A549 (cell line): ENCODE data around the gene ANKRD29. TPM values are rescaled to one million over a fixed set of nuclear protein-coding genes. Genes with fewer than 3 reads are reported as not detected.

Experiments
- ATAC-seq, 2 experiments: fragments of 200-7000 bp in 1 of 2; fragments of >200 bp in 1 of 2; cut with Nextera tagmentation in 1 of 2; cut with Tn5 transposase in 1 of 2; 3 replicates each; pipeline versions ENCODE4 v1.8.0 to v1.9.1; 2018 to 2020; ENCODE audit warnings: mild to moderate bottlenecking in 1 of 2, moderate library complexity in 1 of 2
- CTCF ChIA-PET: fragments of 300-600 bp; sonication (Branson Sonifier 250); formaldehyde crosslinking; extraction: SDS; loops from one replicate; lab custom pipeline; 2021; ENCODE audit warnings: antibody characterized with exemption, inconsistent platforms; lab: Yijun Ruan, JAX
- POLR2A ChIA-PET: fragments of 350-600 bp; formaldehyde crosslinking; extraction: SDS; loops from one replicate; lab custom pipeline; 2021; ENCODE audit warnings: antibody characterized with exemption, inconsistent platforms; lab: Yijun Ruan, JAX
- DNase-seq, 2 experiments: peaks; one replicate each; pipeline versions ENCODE4 v3.0.0 to v3.0.0-alpha.2; 2011 to 2016; ENCODE audit warnings: low read depth in 1 of 2, low spot score in 1 of 2
- FAIRE-seq: peaks from 2 replicates; lab custom pipeline; 2011; peaks lifted over from hg19 to GRCh38; lab: Jason Lieb, UNC
- H3K27ac ChIP-seq, 2 experiments: fragments of >200 bp; sonication (Bioruptor Twin); formaldehyde crosslinking; 3 replicates each; pipeline ENCODE4 v1.5.1; 2016 to 2017
- H3K4me1 ChIP-seq: fragments of >200 bp; sonication (Bioruptor Twin); formaldehyde crosslinking; 3 replicates; pipeline ENCODE4 v1.6.1; 2016
- H3K4me2 ChIP-seq: fragments of >200 bp; sonication (Bioruptor Twin); formaldehyde crosslinking; 3 replicates; pipeline ENCODE4 v1.6.1; 2016
- H3K4me3 ChIP-seq: fragments of >200 bp; sonication (Bioruptor Twin); formaldehyde crosslinking; 3 replicates; pipeline ENCODE4 v1.5.1; 2016
- H3K9me3 ChIP-seq: fragments of >200 bp; sonication (Bioruptor Twin); formaldehyde crosslinking; 3 replicates; pipeline ENCODE4 v1.6.1; 2016
- CHD4 ChIP-seq: fragments of 200-600 bp; sonication (generic); IDR thresholded peaks from 2 replicates; pipeline ENCODE4 v1.6.1; 2016; ENCODE audit warnings: antibody characterized with exemption, mild to moderate bottlenecking, borderline replicate concordance
- CTCF ChIP-seq: fragments of >200 bp; sonication (Bioruptor Twin); formaldehyde crosslinking; IDR thresholded peaks from 3 replicates; pipeline ENCODE4 v1.5.1; 2016
- EP300 ChIP-seq, 2 experiments: fragments of >200 bp; sonication (Bioruptor Twin); formaldehyde crosslinking; IDR thresholded peaks; 2 replicates in 1 of 2; 3 replicates in 1 of 2; pipeline ENCODE4 v1.6.1; 2016 to 2017
- FOSL2 ChIP-seq, 2 experiments: fragments of 450-650 bp in 1 of 2; fragments of >200 bp in 1 of 2; sonication (Bioruptor Twin) in 1 of 2; formaldehyde crosslinking; IDR thresholded peaks; 2 replicates each; pipeline versions ENCODE4 v1.5.0 to v1.6.1; 2016 to 2020; ENCODE audit warnings: mild to moderate bottlenecking in 1 of 2, moderate library complexity in 1 of 2
- GATA3 ChIP-seq: IDR thresholded peaks from 2 replicates; pipeline ENCODE4 v1.6.1; 2012; ENCODE audit warnings: borderline replicate concordance
- HMGXB4 ChIP-seq: fragments of 250-450 bp; sonication (Bioruptor Pico); IDR thresholded peaks from 2 replicates; pipeline ENCODE4 v1.5.0; 2021; ENCODE audit warnings: mild to moderate bottlenecking, moderate library complexity, borderline replicate concordance
- HOXA7 ChIP-seq: fragments of 250-450 bp; sonication (Bioruptor Pico); IDR thresholded peaks from 2 replicates; pipeline ENCODE4 v1.5.0; 2020; ENCODE audit warnings: mild to moderate bottlenecking, moderate library complexity
- JUN ChIP-seq, 2 experiments: fragments of >200 bp; sonication (Bioruptor Twin); formaldehyde crosslinking; IDR thresholded peaks; 2 replicates in 1 of 2; 3 replicates in 1 of 2; pipeline ENCODE4 v1.6.1; 2016 to 2017
- JUNB ChIP-seq: fragments of >200 bp; sonication (Bioruptor Twin); formaldehyde crosslinking; IDR thresholded peaks from 2 replicates; pipeline ENCODE4 v1.6.1; 2016
- KDM1A ChIP-seq: fragments of 200-600 bp; sonication (generic); IDR thresholded peaks from 2 replicates; pipeline ENCODE4 v1.6.1; 2016; ENCODE audit warnings: low read depth, mild to moderate bottlenecking
- NR3C1 ChIP-seq: fragments of >200 bp; sonication (Bioruptor Twin); formaldehyde crosslinking; IDR thresholded peaks from 3 replicates; pipeline ENCODE4 v1.6.1; 2017
- POLR2AphosphoS2 ChIP-seq: conservative IDR thresholded peaks from 2 replicates; pipeline ENCODE4 v1.6.1; 2012; ENCODE audit warnings: low read length, improper control_type of control experiment, inconsistent platforms
- RAD21 ChIP-seq, 2 experiments: fragments of >200 bp in 1 of 2; sonication (Bioruptor Twin) in 1 of 2; formaldehyde crosslinking in 1 of 2; IDR thresholded peaks in 1 of 2; conservative IDR thresholded peaks in 1 of 2; 2 replicates in 1 of 2; 3 replicates in 1 of 2; pipeline ENCODE4 v1.6.1; 2012 to 2018; ENCODE audit warnings: inconsistent platforms in 1 of 2
- RARB ChIP-seq: fragments of 250-450 bp; sonication (Bioruptor Pico); IDR thresholded peaks from 2 replicates; pipeline ENCODE4 v1.8.0; 2021; ENCODE audit warnings: mild to moderate bottlenecking, moderate library complexity
- RCOR1 ChIP-seq: fragments of 150-350 bp; IDR thresholded peaks from 2 replicates; pipeline ENCODE4 v1.6.1; 2014; ENCODE audit warnings: antibody characterized with exemption, low read length, low read depth
- REST ChIP-seq: fragments of 200-600 bp; sonication (generic); IDR thresholded peaks from 2 replicates; pipeline ENCODE4 v1.6.1; 2016; ENCODE audit warnings: antibody characterized with exemption, mild to moderate bottlenecking, moderate library complexity
- SMC3 ChIP-seq: fragments of >200 bp; sonication (Bioruptor Twin); formaldehyde crosslinking; IDR thresholded peaks from 3 replicates; pipeline ENCODE4 v1.6.1; 2018; ENCODE audit warnings: inconsistent platforms
- USF2 ChIP-seq: fragments of 450-650 bp; IDR thresholded peaks from 2 replicates; pipeline ENCODE4 v1.6.1; 2014; ENCODE audit warnings: antibody characterized with exemption
- ZNF302 ChIP-seq: fragments of 250-450 bp; sonication (Bioruptor Pico); IDR thresholded peaks from 2 replicates; pipeline ENCODE4 v1.9.0; 2021; ENCODE audit warnings: inconsistent platforms, mild to moderate bottlenecking, moderate library complexity
- ZSCAN20 ChIP-seq: fragments of 250-450 bp; sonication (Bioruptor Pico); IDR thresholded peaks from 2 replicates; pipeline ENCODE4 v1.8.0; 2022; ENCODE audit warnings: mild to moderate bottlenecking, moderate library complexity
- WGBS: methylation state at CpG from one replicate; pipeline ENCODE4 v1.1.6; 2017; ENCODE audit errors: missing lambda C conversion rate; 5-methylcytosine and 5-hydroxymethylcytosine counted together
- polyA plus RNA-seq, 4 experiments: library from polyadenylated mRNA; depleted of rRNA in 3 of 4; stranded (reverse); fragments of >200 nt; fragmentation: RNase III in 1 of 4; extraction: RNeasy Plus Mini Kit Qiagen cat#74134 plus additional on column Dnase treatment in 1 of 4; gene quantifications; 2 replicates in 3 of 4; 3 replicates in 1 of 4; pipeline ENCODE4 v1.2.3, GENCODE V29; 2011 to 2017

ANKRD29 gene
- polyA plus RNA-seq, 2 of the 4 experiments (the other 2 are of a cell fraction): 12.4 to 25.4 TPM

- peaks cover 33% of the 10 kb centered on the region for H3K4me1 ChIP-seq
- peak; percentile 87 to 95 for ATAC-seq
- H3K9me3 ChIP-seq: peaks cover 8% of the 10 kb centered on the region; the same call in 2 of the 3 replicates
- peak overlapping the region; percentile 36 to 41; a peak in 5 of 6 replicates for H3K27ac ChIP-seq
- WGBS: 38% methylated on average over 6 of the region's 6 CpGs
- no peak for TF ChIP-seq NR3C1
- peak; percentile 90 to 94 for TF ChIP-seq RAD21 (conservative IDR thresholded peaks at IDR 0.05 in 1 of 2, IDR thresholded peaks at IDR 0.05 in 1 of 2)
- peak; percentile 73 for TF ChIP-seq CTCF
- peak; percentile 89 for TF ChIP-seq SMC3
- ChIA-PET POLR2A (interaction anchor here (0.6 to 1.3 kb wide), 5 partner anchors 14 to 435 kb away, joined by 3 read pairs; partner anchors contain the start of gene CABYR), CTCF (interaction anchor here (0.6 to 6.8 kb wide), 67 partner anchors 8 to 672 kb away, joined by 3 to 89 read pairs (median 5); partner anchors contain the start of genes LAMA3, NPC1 and RMC1)
- H3K4me2 ChIP-seq: no peak overlapping the region
- no peak overlapping the region for H3K4me3 ChIP-seq
- no peak for FAIRE-seq
- DNase-seq: peak; percentile 43 to 79
Measured at GRCh38 chr18:23703057-23703986, 40.6 kb upstream of the ANKRD29 start.

GRCh38 chr18:23702606-23703005 lies 39.9 kb upstream of the ANKRD29 start:
- H3K4me2 ChIP-seq: no peak overlapping the region
- peak; percentile 50 to 60 for ATAC-seq
- POLR2A ChIA-PET: interaction anchor here (0.6 to 1.3 kb wide), 4 partner anchors 15 to 80 kb away, joined by 3 read pairs; no protein-coding TSS in a partner anchor

More at GRCh38 chr18:23702606-23703005, 39.9 kb upstream of the ANKRD29 start:
- FAIRE-seq (no peak), DNase-seq (no peak)
- 81% methylated on average over 4 of the region's 4 CpGs for WGBS
- Histone ChIP-seq H3K9me3 (peaks cover 5% of the 10 kb centered on the region; the same call in 2 of the 3 replicates), H3K4me1 (peaks cover 33% of the 10 kb centered on the region), H3K4me3 (no peak overlapping the region), H3K27ac (peak overlapping the region; percentile 36 to 41; a peak in 5 of 6 replicates)
- CTCF ChIA-PET: interaction anchor here (0.6 to 6.8 kb wide), 55 partner anchors 10 to 671 kb away, joined by 3 to 89 read pairs (median 6); partner anchors contain the start of genes LAMA3, NPC1 and RMC1
- TF ChIP-seq JUN (IDR thresholded peaks at IDR 0.05) (no peak), USF2 (no peak), RCOR1 (no peak), EP300 (IDR thresholded peaks at IDR 0.05) (no peak), ZNF302 (CRISPR knock-in tag) (no peak), GATA3 (no peak), JUNB (no peak), HOXA7 (CRISPR knock-in tag) (no peak), CHD4 (no peak), POLR2AphosphoS2 (no peak), ZSCAN20 (CRISPR knock-in tag) (no peak), REST (no peak), RARB (CRISPR knock-in tag) (no peak), KDM1A (no peak), FOSL2 (IDR thresholded peaks at IDR 0.05) (no peak), FOSL2 (CRISPR knock-in tag; IDR thresholded peaks at IDR 0.05) (no peak), HMGXB4 (CRISPR knock-in tag) (no peak)
